ENCODE results near the gene SLC22A1. TPM values are rescaled to one million over a fixed set of nuclear protein-coding genes. Genes with fewer than 3 reads are reported as not detected.

The SLC22A1 gene
- polyA plus RNA-seq, 2 donors: 0.13 to 0.43 TPM

GRCh38 chr6:160092602-160093001 lies 29.0 kb upstream of the SLC22A1 start:
- Histone ChIP-seq H3K9me3 (ENCODE audit: control insufficient read depth in 2 of 2, insufficient read depth in 1 of 2, low read depth in 1 of 2, low read length in 1 of 2) (no peaks in the 10 kb centered on the region), H3K4me1 (ENCODE audit: control insufficient read depth in 2 of 2, insufficient read depth in 2 of 2, low read length in 1 of 2) (no peaks in the 10 kb centered on the region), H3K36me3 (ENCODE audit: control insufficient read depth in 2 of 2, insufficient read depth in 2 of 2, low read length in 1 of 2) (peaks cover 36 to 52% of the 10 kb centered on the region in 2 donors), H3K4me3 (ENCODE audit: low read depth in 1 of 2, low read length in 2 of 2) (no peak overlapping the region), H3K27me3 (ENCODE audit: control insufficient read depth in 1 of 2, insufficient read depth in 2 of 2, low read length in 2 of 2) (no peaks in the 10 kb centered on the region), H3K27ac (ENCODE audit: low read depth in 2 of 2, low read length in 1 of 2) (no peak overlapping the region)
- 88 to 89% methylated on average over 10 of the region's 10 CpGs for WGBS, 2 donors

- 79 to 85% methylated on average over 7 of the region's 7 CpGs for WGBS, 2 donors
- no peaks in the 10 kb centered on the region for H3K4me1 ChIP-seq (ENCODE audit: control insufficient read depth in 2 of 2, insufficient read depth in 2 of 2, low read length in 1 of 2)
- no peaks in the 10 kb centered on the region for H3K9me3 ChIP-seq (ENCODE audit: control insufficient read depth in 2 of 2, insufficient read depth in 1 of 2, low read depth in 1 of 2, low read length in 1 of 2)
- no peak overlapping the region for H3K27ac ChIP-seq (ENCODE audit: low read depth in 2 of 2, low read length in 1 of 2)
- peaks cover 36 to 52% of the 10 kb centered on the region in 2 donors for H3K36me3 ChIP-seq (ENCODE audit: control insufficient read depth in 2 of 2, insufficient read depth in 2 of 2, low read length in 1 of 2)
- no peaks in the 10 kb centered on the region for H3K27me3 ChIP-seq (ENCODE audit: control insufficient read depth in 1 of 2, insufficient read depth in 2 of 2, low read length in 2 of 2)
- H3K4me3 ChIP-seq (ENCODE audit: low read depth in 1 of 2, low read length in 2 of 2): no peak overlapping the region
These were observed 28.6 kb upstream of the SLC22A1 start for GRCh38 chr6:160093061-160093460.

DNA sequence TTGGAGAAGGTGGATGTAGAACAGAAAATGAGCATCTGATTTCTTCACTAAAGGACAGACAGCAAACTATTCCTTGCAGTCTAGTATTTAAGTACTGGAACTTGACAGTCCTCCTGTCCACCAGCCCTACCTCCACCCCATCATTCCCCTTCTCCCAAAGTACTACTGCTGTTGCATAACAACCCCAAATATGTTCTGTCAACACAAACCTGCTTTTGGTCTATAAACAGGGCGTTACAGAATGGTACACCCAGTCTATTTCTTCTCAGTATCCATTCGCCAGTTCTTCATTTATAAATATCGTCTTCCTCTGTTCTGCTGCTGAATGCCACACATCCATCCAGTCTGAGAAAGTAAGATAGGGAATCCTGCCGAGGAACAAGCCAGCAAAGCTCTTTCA lies 27.7 kb upstream of the SLC22A1 start:
- WGBS, 2 donors: 92 to 93% methylated on average over 4 of the region's 4 CpGs
- Histone ChIP-seq H3K27me3 (ENCODE audit: control insufficient read depth in 1 of 2, insufficient read depth in 2 of 2, low read length in 2 of 2) (no peaks in the 10 kb centered on the region), H3K36me3 (ENCODE audit: control insufficient read depth in 2 of 2, insufficient read depth in 2 of 2, low read length in 1 of 2) (peaks cover 33 to 46% of the 10 kb centered on the region in 2 donors), H3K4me3 (ENCODE audit: low read depth in 1 of 2, low read length in 2 of 2) (no peak overlapping the region), H3K4me1 (ENCODE audit: control insufficient read depth in 2 of 2, insufficient read depth in 2 of 2, low read length in 1 of 2) (no peaks in the 10 kb centered on the region), H3K27ac (ENCODE audit: low read depth in 2 of 2, low read length in 1 of 2) (no peak overlapping the region), H3K9me3 (ENCODE audit: control insufficient read depth in 2 of 2, insufficient read depth in 1 of 2, low read depth in 1 of 2, low read length in 1 of 2) (no peaks in the 10 kb centered on the region)

DNA sequence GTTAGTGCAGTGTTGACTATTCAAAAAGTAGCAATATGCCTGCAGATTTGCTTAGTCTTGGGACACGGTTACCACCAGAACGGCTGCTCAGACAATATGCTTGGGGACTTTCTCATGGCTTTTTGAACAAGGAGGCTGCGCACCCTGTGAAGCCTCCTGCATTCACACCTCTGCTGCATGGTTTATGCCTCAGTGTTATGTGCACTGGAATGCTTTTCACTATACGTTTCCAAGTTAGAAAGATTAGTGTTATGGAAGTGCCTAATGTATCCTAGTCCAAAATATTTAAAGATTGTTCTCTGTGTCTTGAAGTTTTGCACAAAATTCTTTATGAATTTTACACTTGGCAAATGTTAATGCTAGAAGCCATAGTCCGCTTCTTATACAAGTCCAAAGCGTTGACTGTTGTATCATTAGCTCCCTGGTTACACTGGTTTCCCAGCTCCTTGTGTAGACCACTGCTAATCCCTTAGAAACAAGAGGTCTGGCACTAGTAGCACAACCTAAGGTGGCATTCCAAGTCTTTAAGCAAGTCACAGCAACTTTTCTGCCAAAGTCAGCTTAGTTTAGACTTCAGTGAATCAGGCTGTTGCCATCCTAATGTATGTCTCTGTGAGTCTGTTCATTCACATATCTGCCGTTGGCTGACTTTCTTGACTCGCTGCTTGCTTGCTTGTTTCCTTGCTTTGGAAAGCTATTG lies 26.3 kb upstream of the SLC22A1 start:
- no peaks in the 10 kb centered on the region for H3K9me3 ChIP-seq (ENCODE audit: control insufficient read depth in 2 of 2, insufficient read depth in 1 of 2, low read depth in 1 of 2, low read length in 1 of 2)
- no peak overlapping the region for H3K4me3 ChIP-seq (ENCODE audit: low read depth in 1 of 2, low read length in 2 of 2)
- no peaks in the 10 kb centered on the region for H3K4me1 ChIP-seq (ENCODE audit: control insufficient read depth in 2 of 2, insufficient read depth in 2 of 2, low read length in 1 of 2)
- H3K27ac ChIP-seq (ENCODE audit: low read depth in 2 of 2, low read length in 1 of 2): no peak overlapping the region
- H3K27me3 ChIP-seq (ENCODE audit: control insufficient read depth in 1 of 2, insufficient read depth in 2 of 2, low read length in 2 of 2): no peaks in the 10 kb centered on the region
- WGBS, 2 donors: 79 to 81% methylated on average over 8 of the region's 8 CpGs
- H3K36me3 ChIP-seq (ENCODE audit: control insufficient read depth in 2 of 2, insufficient read depth in 2 of 2, low read length in 1 of 2): peaks cover 22 to 39% of the 10 kb centered on the region in 2 donors

DNA sequence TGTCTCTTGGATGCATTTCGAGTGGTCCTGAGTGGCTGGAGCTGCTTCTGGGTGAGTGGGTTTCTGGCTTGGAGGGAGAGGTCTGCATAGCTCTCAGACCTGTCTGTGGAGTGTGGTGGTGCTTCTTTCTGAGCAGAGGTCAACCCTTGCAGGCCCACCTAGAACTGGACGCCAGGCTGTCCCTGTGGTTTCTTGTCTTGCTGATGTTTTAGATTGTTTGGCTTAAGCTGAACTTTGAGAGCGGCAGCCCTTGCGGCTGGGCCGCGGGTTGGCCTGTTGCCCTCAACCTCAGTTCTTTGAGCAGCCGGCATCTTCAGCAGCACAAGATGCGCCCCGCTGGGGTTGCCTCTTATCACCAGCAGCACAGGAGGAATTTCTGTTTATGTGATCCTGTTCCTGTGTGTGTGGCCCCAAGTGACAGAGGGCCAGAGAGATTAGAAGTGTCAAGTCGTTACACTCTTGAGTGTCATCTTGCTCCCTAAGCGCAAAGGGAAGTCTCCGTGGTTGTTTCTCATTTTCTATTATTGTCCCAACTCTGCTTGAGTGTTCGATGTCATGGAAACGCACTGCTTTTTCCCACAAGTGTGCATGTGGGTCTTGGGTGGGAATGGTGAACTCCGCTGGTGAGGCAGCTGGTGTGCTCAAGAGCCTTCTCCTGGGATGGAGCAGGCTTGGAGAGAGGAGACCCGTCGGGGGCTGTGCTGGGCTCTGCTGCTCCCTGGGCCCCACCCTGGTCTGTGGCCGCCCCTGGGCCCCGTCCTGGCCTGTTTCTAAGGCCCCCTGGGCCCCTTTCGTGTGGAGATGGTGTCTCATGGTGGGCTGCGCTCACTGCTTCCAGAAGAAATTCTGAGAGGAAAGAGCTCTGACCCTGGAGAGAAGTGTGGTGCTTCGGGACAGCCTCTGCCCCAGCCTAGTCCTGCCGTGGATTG lies 20.1 kb upstream of the SLC22A1 start:
- Histone ChIP-seq H3K4me1 (ENCODE audit: control insufficient read depth in 2 of 2, insufficient read depth in 2 of 2, low read length in 1 of 2) (peaks cover 0 to 2% of the 10 kb centered on the region in 2 donors), H3K27me3 (ENCODE audit: control insufficient read depth in 1 of 2, insufficient read depth in 2 of 2, low read length in 2 of 2) (no peaks in the 10 kb centered on the region), H3K9me3 (ENCODE audit: control insufficient read depth in 2 of 2, insufficient read depth in 1 of 2, low read depth in 1 of 2, low read length in 1 of 2) (no peaks in the 10 kb centered on the region), H3K36me3 (ENCODE audit: control insufficient read depth in 2 of 2, insufficient read depth in 2 of 2, low read length in 1 of 2) (peaks cover 25 to 38% of the 10 kb centered on the region in 2 donors), H3K4me3 (ENCODE audit: low read depth in 1 of 2, low read length in 2 of 2) (no peak overlapping the region), H3K27ac (ENCODE audit: low read depth in 2 of 2, low read length in 1 of 2) (no peak overlapping the region)
- 86 to 87% methylated on average over 23 of the region's 23 CpGs for WGBS, 2 donors

DNA sequence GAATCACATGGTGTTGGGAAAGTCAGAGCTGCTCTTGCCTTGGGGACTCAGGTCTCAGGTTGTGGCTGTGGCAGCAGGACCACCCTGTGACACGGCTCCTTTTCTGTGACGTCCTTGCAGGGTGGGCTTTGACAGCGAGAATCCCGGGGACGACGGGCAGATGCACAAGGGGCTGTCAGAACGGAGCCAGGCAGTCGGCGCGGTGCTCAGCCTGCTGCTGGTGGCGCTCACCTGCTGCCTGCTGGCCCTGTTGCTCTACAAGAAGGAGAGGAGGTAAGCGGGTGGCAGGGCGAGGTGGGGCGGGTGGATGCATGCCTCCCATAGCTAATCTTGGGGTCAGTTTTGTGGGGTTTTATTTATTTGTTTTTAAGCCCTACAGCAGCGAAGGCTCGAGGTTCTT lies 19.2 kb upstream of the SLC22A1 start:
- Histone ChIP-seq H3K27me3 (ENCODE audit: control insufficient read depth in 1 of 2, insufficient read depth in 2 of 2, low read length in 2 of 2) (no peaks in the 10 kb centered on the region), H3K27ac (ENCODE audit: low read depth in 2 of 2, low read length in 1 of 2) (no peak overlapping the region), H3K4me3 (ENCODE audit: low read depth in 1 of 2, low read length in 2 of 2) (no peak overlapping the region), H3K36me3 (ENCODE audit: control insufficient read depth in 2 of 2, insufficient read depth in 2 of 2, low read length in 1 of 2) (peaks cover 25 to 37% of the 10 kb centered on the region in 2 donors), H3K4me1 (ENCODE audit: control insufficient read depth in 2 of 2, insufficient read depth in 2 of 2, low read length in 1 of 2) (peaks cover 0 to 2% of the 10 kb centered on the region in 2 donors), H3K9me3 (ENCODE audit: control insufficient read depth in 2 of 2, insufficient read depth in 1 of 2, low read depth in 1 of 2, low read length in 1 of 2) (no peaks in the 10 kb centered on the region)
- 91 to 93% methylated on average over 16 of the region's 16 CpGs for WGBS, 2 donors

DNA sequence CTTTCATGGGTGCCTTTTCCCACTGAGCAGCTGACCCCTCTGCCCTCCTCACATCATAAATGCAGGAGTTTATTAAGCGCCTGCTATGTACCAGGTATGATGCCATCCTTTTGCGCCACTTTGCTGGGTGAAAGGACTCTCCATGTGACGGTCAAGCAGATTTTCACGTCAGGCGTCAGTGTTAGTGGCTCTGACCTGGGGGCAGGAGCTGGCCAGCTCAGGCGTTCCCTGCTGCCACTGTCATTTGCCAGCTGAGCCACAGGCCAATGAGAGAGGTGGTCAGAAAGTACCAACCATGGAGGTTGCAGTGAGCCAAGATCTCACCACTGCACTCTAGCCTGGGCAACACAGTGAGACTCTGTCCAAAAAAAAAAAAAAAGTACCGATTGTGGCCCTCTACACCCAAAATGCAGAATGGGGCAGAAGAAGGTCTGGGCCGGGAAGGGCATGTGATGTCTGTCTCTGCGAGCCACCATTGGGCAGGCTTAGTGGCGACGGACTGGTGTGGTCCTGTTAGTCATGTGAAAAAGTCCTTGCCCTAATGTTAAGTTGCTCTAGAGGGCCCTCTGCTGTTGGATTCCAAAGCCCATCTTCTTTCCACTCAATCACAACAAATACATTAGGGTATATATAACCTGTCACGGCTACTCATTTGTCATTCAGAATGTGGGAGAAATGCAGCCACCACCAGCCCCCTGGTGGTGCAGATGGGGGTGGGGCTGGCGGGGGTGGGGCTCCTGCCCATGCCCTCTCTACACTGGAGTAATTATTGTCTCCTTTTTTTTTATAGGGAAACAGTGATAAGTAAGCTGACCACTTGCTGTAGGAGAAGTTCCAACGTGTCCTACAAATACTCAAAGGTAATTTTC lies 18.4 kb upstream of the SLC22A1 start:
- Histone ChIP-seq H3K4me1 (ENCODE audit: control insufficient read depth in 2 of 2, insufficient read depth in 2 of 2, low read length in 1 of 2) (peaks cover 0 to 2% of the 10 kb centered on the region in 2 donors), H3K36me3 (ENCODE audit: control insufficient read depth in 2 of 2, insufficient read depth in 2 of 2, low read length in 1 of 2) (peaks cover 25 to 37% of the 10 kb centered on the region in 2 donors), H3K9me3 (ENCODE audit: control insufficient read depth in 2 of 2, insufficient read depth in 1 of 2, low read depth in 1 of 2, low read length in 1 of 2) (no peaks in the 10 kb centered on the region), H3K4me3 (ENCODE audit: low read depth in 1 of 2, low read length in 2 of 2) (no peak overlapping the region), H3K27ac (ENCODE audit: low read depth in 2 of 2, low read length in 1 of 2) (no peak overlapping the region), H3K27me3 (ENCODE audit: control insufficient read depth in 1 of 2, insufficient read depth in 2 of 2, low read length in 2 of 2) (no peaks in the 10 kb centered on the region)
- 84 to 87% methylated on average over 14 of the region's 14 CpGs for WGBS, 2 donors

GRCh38 chr6:160103825-160104100 lies 17.9 kb upstream of the SLC22A1 start:
- Histone ChIP-seq H3K27me3 (ENCODE audit: control insufficient read depth in 1 of 2, insufficient read depth in 2 of 2, low read length in 2 of 2) (no peaks in the 10 kb centered on the region), H3K9me3 (ENCODE audit: control insufficient read depth in 2 of 2, insufficient read depth in 1 of 2, low read depth in 1 of 2, low read length in 1 of 2) (no peaks in the 10 kb centered on the region), H3K4me3 (ENCODE audit: low read depth in 1 of 2, low read length in 2 of 2) (no peak overlapping the region), H3K27ac (ENCODE audit: low read depth in 2 of 2, low read length in 1 of 2) (no peak overlapping the region), H3K36me3 (ENCODE audit: control insufficient read depth in 2 of 2, insufficient read depth in 2 of 2, low read length in 1 of 2) (peaks cover 25 to 37% of the 10 kb centered on the region in 2 donors), H3K4me1 (ENCODE audit: control insufficient read depth in 2 of 2, insufficient read depth in 2 of 2, low read length in 1 of 2) (peaks cover 0 to 2% of the 10 kb centered on the region in 2 donors)
- 87 to 94% methylated on average over 7 of the region's 7 CpGs for WGBS, 2 donors

DNA sequence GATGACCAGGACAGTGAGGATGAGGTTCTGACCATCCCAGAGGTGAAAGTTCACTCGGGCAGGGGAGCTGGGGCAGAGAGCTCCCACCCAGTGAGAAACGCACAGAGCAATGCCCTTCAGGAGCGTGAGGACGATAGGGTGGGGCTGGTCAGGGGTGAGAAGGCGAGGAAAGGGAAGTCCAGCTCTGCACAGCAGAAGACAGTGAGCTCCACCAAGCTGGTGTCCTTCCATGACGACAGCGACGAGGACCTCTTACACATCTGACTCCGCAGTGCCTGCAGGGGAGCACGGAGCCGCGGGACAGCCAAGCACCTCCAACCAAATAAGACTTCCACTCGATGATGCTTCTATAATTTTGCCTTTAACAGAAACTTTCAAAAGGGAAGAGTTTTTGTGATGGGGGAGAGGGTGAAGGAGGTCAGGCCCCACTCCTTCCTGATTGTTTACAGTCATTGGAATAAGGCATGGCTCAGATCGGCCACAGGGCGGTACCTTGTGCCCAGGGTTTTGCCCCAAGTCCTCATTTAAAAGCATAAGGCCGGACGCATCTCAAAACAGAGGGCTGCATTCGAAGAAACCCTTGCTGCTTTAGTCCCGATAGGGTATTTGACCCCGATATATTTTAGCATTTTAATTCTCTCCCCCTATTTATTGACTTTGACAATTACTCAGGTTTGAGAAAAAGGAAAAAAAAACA lies 16.6 kb upstream of the SLC22A1 start:
- H3K36me3 ChIP-seq (ENCODE audit: control insufficient read depth in 2 of 2, insufficient read depth in 2 of 2, low read length in 1 of 2): peaks cover 31 to 37% of the 10 kb centered on the region in 2 donors

More for the DNA sequence above, 16.6 kb upstream of the SLC22A1 start:
- Histone ChIP-seq H3K27ac (ENCODE audit: low read depth in 2 of 2, low read length in 1 of 2) (no peak overlapping the region), H3K4me1 (ENCODE audit: control insufficient read depth in 2 of 2, insufficient read depth in 2 of 2, low read length in 1 of 2) (peaks cover 0 to 2% of the 10 kb centered on the region in 2 donors), H3K4me3 (ENCODE audit: low read depth in 1 of 2, low read length in 2 of 2) (no peak overlapping the region), H3K9me3 (ENCODE audit: control insufficient read depth in 2 of 2, insufficient read depth in 1 of 2, low read depth in 1 of 2, low read length in 1 of 2) (no peaks in the 10 kb centered on the region), H3K27me3 (ENCODE audit: control insufficient read depth in 1 of 2, insufficient read depth in 2 of 2, low read length in 2 of 2) (no peaks in the 10 kb centered on the region)
- 94 to 96% methylated on average over 20 of the region's 20 CpGs for WGBS, 2 donors
